SK-N-SH (cell line): ENCODE measurements around the gene LENEP. TPM values are rescaled to one million over a fixed set of nuclear protein-coding genes. Genes with fewer than 3 reads are reported as not detected.

Source experiments
- CTCF ChIA-PET: fragments of 300-600, 350-600 bp; formaldehyde crosslinking; extraction: SDS; loops from one replicate; lab custom pipeline; 2021; lab: Yijun Ruan, JAX
- POLR2A ChIA-PET: fragments of 350-600 bp; sonication (Branson Sonifier 250); formaldehyde crosslinking; extraction: SDS; loops from one replicate; lab custom pipeline; 2020; ENCODE audit warnings: antibody characterized with exemption, inconsistent platforms; lab: Yijun Ruan, JAX
- DNase-seq: peaks from one replicate; pipeline ENCODE4 v3.0.0; 2012
- H2AFZ ChIP-seq: fragments of 200-600 bp; sonication (generic); 2 replicates; pipeline ENCODE4 v1.8.1; 2016; ENCODE audit warnings: antibody characterized with exemption, mild to moderate bottlenecking, low read depth
- H3F3A ChIP-seq: fragments of 200-600 bp; sonication (generic); replicated peaks from 2 replicates; pipeline ENCODE3; 2016; ENCODE audit warnings: antibody characterized with exemption, mild to moderate bottlenecking; ENCODE audit not compliant: insufficient read depth
- H3K27ac ChIP-seq, 2 experiments: fragments of 200-500 bp in 1 of 2; fragments of 200-600 bp in 1 of 2; sonication (Bioruptor generic) in 1 of 2; sonication (generic), shearing (Covaris generic) in 1 of 2; 2 replicates each; pipeline versions ENCODE4 v1.5.1 to v1.6.1; 2014 to 2016; ENCODE audit warnings: low read depth in 2 of 2, inconsistent platforms in 1 of 2, low read length in 1 of 2, mild to moderate bottlenecking in 1 of 2, mixed read lengths in 1 of 2
- H3K27me3 ChIP-seq: fragments of 200-600 bp; sonication (generic), shearing (Covaris generic); 2 replicates; pipeline ENCODE4 v1.6.1; 2016; ENCODE audit warnings: mixed run types; ENCODE audit not compliant: insufficient read depth
- H3K36me3 ChIP-seq, 2 experiments: fragments of 200-500 bp in 1 of 2; fragments of 200-600 bp in 1 of 2; sonication (Bioruptor generic) in 1 of 2; sonication (generic) in 1 of 2; replicated peaks in 1 of 2; 2 replicates each; pipeline versions ENCODE3 to v1.5.1; 2014 to 2016; ENCODE audit warnings: low read length in 1 of 2, mild to moderate bottlenecking in 1 of 2; ENCODE audit not compliant: insufficient read depth in 2 of 2, control insufficient read depth in 1 of 2
- H3K4me1 ChIP-seq, 2 experiments: fragments of 200-500 bp in 1 of 2; fragments of 200-600 bp in 1 of 2; sonication (Bioruptor generic) in 1 of 2; sonication (generic), shearing (Covaris generic) in 1 of 2; 2 replicates each; pipeline versions ENCODE4 v1.5.1 to v1.6.1; 2014 to 2016; ENCODE audit warnings: low read depth in 1 of 2, low read length in 1 of 2, mixed run types in 1 of 2; ENCODE audit not compliant: insufficient read depth in 2 of 2, control insufficient read depth in 1 of 2
- H3K4me2 ChIP-seq: fragments of 200-600 bp; sonication (generic), shearing (Covaris generic); 2 replicates; pipeline ENCODE4 v1.6.1; 2017; ENCODE audit warnings: mixed run types
- H3K4me3 ChIP-seq, 2 experiments: fragments of 200-500 bp in 1 of 2; fragments of 200-600 bp in 1 of 2; sonication (Bioruptor generic) in 1 of 2; sonication (generic), shearing (Covaris generic) in 1 of 2; 2 replicates each; pipeline versions ENCODE4 v1.5.1 to v1.8.1; 2014 to 2016; ENCODE audit warnings: low read depth in 2 of 2, inconsistent platforms in 1 of 2, low read length in 1 of 2, mild to moderate bottlenecking in 1 of 2, mixed read lengths in 1 of 2, moderate library complexity in 1 of 2
- H3K79me2 ChIP-seq: fragments of 200-600 bp; sonication (generic); 2 replicates; pipeline ENCODE4 v1.8.1; 2017; ENCODE audit warnings: mild to moderate bottlenecking; ENCODE audit not compliant: insufficient read depth
- H3K9ac ChIP-seq: fragments of 200-600 bp; sonication (generic); 2 replicates; pipeline ENCODE4 v1.6.1; 2017; ENCODE audit warnings: mixed run types
- H3K9me2 ChIP-seq: fragments of 200-600 bp; sonication (generic); 2 replicates; pipeline ENCODE4 v1.6.1; 2017; ENCODE audit warnings: mixed run types
- H3K9me3 ChIP-seq: fragments of 200-600 bp; sonication (generic); 2 replicates; pipeline ENCODE4 v1.6.1; 2017; ENCODE audit warnings: mixed run types, mild to moderate bottlenecking, moderate library complexity
- H4K20me1 ChIP-seq: fragments of 200-600 bp; sonication (generic); 2 replicates; pipeline ENCODE4 v1.6.1; 2017; ENCODE audit warnings: mild to moderate bottlenecking, mixed run types; ENCODE audit not compliant: insufficient read depth
- CHD2 ChIP-seq: fragments of 150-350 bp; IDR thresholded peaks from 2 replicates; pipeline ENCODE4 v1.6.1; 2018; ENCODE audit warnings: low read length; ENCODE audit not compliant: partially characterized antibody
- ELF1 ChIP-seq: IDR thresholded peaks from 2 replicates; pipeline ENCODE4 v1.4.0; 2012
- EP300 ChIP-seq, 2 experiments: IDR thresholded peaks; 2 replicates each; pipeline versions ENCODE4 v1.4.0 to v1.6.1; 2012; ENCODE audit warnings: borderline replicate concordance in 1 of 2, low read depth in 1 of 2, low read length in 1 of 2
- FOSL2 ChIP-seq: IDR thresholded peaks from 2 replicates; pipeline ENCODE4 v1.4.0; 2012; ENCODE audit warnings: low read depth, mild to moderate bottlenecking, moderate library complexity, borderline replicate concordance
- FOXM1 ChIP-seq: IDR thresholded peaks from 2 replicates; pipeline ENCODE4 v1.4.0; 2012; ENCODE audit warnings: low read depth, mild to moderate bottlenecking
- GABPA ChIP-seq: IDR thresholded peaks from 2 replicates; pipeline ENCODE4 v1.4.0; 2012; ENCODE audit warnings: low read depth, mild to moderate bottlenecking
- MEF2A ChIP-seq: IDR thresholded peaks from 2 replicates; pipeline ENCODE4 v1.4.0; 2012; ENCODE audit warnings: low read depth, borderline replicate concordance
- MXI1 ChIP-seq: IDR thresholded peaks from 2 replicates; pipeline ENCODE4 v1.6.1; 2012; ENCODE audit warnings: mild to moderate bottlenecking, low read depth, low read length, improper control_type of control experiment
- NFIC ChIP-seq: IDR thresholded peaks from 2 replicates; pipeline ENCODE4 v1.4.0; 2012; ENCODE audit warnings: borderline replicate concordance
- SIN3A ChIP-seq: IDR thresholded peaks from 2 replicates; pipeline ENCODE4 v1.6.1; 2012; ENCODE audit warnings: low read depth, mild to moderate bottlenecking, low read length, moderate library complexity, borderline replicate concordance
- SMC3 ChIP-seq: IDR thresholded peaks from 2 replicates; pipeline ENCODE4 v1.6.1; 2012; ENCODE audit warnings: low read depth, low read length, improper control_type of control experiment
- TAF1 ChIP-seq: IDR thresholded peaks from 2 replicates; pipeline ENCODE4 v1.6.1; 2012; ENCODE audit warnings: low read depth, mild to moderate bottlenecking, low read length, moderate library complexity, borderline replicate concordance
- TCF12 ChIP-seq: IDR thresholded peaks from 2 replicates; pipeline ENCODE4 v1.4.0; 2012
- YY1 ChIP-seq: IDR thresholded peaks from 2 replicates; pipeline ENCODE4 v1.4.0; 2012; ENCODE audit warnings: low read depth, mild to moderate bottlenecking
- WGBS: methylation state at CpG from one replicate; pipeline ENCODE4 v1.1.6; 2017; ENCODE audit warnings: low lambda C conversion rate; 5-methylcytosine and 5-hydroxymethylcytosine counted together
- polyA plus RNA-seq, 3 experiments: library from polyadenylated mRNA; depleted of rRNA; stranded (reverse); fragments of >200 nt; gene quantifications; 2 replicates each; pipeline ENCODE4 v1.2.3, GENCODE V29; 2012
- TF ChIP-seq, protein P1 (sequence below): IDR thresholded peaks from 2 replicates; pipeline ENCODE4 v1.6.1; 2012; ENCODE audit warnings: mild to moderate bottlenecking, low read depth, low read length, moderate library complexity
- TF ChIP-seq, protein P2 (sequence below): IDR thresholded peaks from 2 replicates; pipeline ENCODE4 v1.4.0; 2012; ENCODE audit warnings: low read depth, borderline replicate concordance
- TF ChIP-seq, protein P3 (sequence below): fragments of 150-350 bp; IDR thresholded peaks from 2 replicates; pipeline ENCODE4 v1.6.1; 2017; ENCODE audit warnings: antibody characterized with exemption, low read length, low read depth, borderline replicate concordance

The LENEP gene
- polyA plus RNA-seq, 1 of the 3 experiments (the other 2 are of a cell fraction) = not detected

DNA sequence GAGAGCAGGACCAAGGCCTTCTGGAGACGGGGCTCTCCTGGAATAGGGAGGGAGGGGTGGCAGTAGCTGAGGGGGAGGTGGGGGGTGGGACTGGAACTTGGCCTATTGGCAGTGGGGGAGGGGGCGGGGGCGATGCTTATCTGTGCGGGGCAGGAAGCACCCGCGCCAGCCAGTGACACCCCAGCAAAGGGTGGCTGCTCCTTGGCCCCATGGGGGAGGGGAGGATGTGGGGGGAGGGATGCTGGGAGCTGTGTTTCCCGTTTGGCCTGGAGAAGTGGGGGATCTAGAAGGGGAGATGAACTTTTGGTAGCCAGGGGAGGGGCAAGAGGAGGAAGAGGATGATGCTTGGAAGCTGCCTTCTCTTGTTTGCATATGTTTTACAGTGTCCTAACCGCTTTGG, 20.2 kb downstream of the LENEP start:
- no peak overlapping the region for H2AFZ ChIP-seq
- H3K4me2 ChIP-seq = no peak overlapping the region
- H3K27ac ChIP-seq = no peak overlapping the region
- no peak overlapping the region for H3K9ac ChIP-seq
- 0 out of 2 replicates have a peak, but pooled peaks cover 3% of the 10 kb centered on the region for H4K20me1 ChIP-seq
- H3F3A ChIP-seq = peaks cover 6% of the 10 kb centered on the region
- no peak for DNase-seq
- H3K36me3 ChIP-seq = peaks cover 0 to 22% of the 10 kb centered on the region in 2 experiments
- CTCF ChIA-PET = interaction anchor here (0.6 to 9.3 kb wide), 5 partner anchors 13 to 70 kb away, joined by 3 to 149 read pairs (median 7); partner anchors contain the start of gene ZBTB7B
- POLR2A ChIA-PET = no interaction called here
- WGBS = 80% methylated on average over 1 of the region's 8 CpGs
- H3K27me3 ChIP-seq = no peaks in the 10 kb centered on the region
- no peaks in the 10 kb centered on the region for H3K9me3 ChIP-seq
- peaks cover 0 to 15% of the 10 kb centered on the region in 2 experiments; a peak in 1 of 4 replicates for H3K4me1 ChIP-seq
- H3K79me2 ChIP-seq = no peaks in the 10 kb centered on the region
- no peak overlapping the region for H3K4me3 ChIP-seq
- TF ChIP-seq NFIC (no peak), SIN3A (no peak), TAF1 (no peak), EP300 (IDR thresholded peaks at IDR 0.05; ENCODE audit: borderline replicate concordance in 1 of 2, low read depth in 1 of 2, low read length in 1 of 2) (no peak), MEF2A (no peak), ELF1 (no peak), YY1 (no peak), FOSL2 (no peak), CHD2 (no peak)
- TF ChIP-seq, protein P1, sequence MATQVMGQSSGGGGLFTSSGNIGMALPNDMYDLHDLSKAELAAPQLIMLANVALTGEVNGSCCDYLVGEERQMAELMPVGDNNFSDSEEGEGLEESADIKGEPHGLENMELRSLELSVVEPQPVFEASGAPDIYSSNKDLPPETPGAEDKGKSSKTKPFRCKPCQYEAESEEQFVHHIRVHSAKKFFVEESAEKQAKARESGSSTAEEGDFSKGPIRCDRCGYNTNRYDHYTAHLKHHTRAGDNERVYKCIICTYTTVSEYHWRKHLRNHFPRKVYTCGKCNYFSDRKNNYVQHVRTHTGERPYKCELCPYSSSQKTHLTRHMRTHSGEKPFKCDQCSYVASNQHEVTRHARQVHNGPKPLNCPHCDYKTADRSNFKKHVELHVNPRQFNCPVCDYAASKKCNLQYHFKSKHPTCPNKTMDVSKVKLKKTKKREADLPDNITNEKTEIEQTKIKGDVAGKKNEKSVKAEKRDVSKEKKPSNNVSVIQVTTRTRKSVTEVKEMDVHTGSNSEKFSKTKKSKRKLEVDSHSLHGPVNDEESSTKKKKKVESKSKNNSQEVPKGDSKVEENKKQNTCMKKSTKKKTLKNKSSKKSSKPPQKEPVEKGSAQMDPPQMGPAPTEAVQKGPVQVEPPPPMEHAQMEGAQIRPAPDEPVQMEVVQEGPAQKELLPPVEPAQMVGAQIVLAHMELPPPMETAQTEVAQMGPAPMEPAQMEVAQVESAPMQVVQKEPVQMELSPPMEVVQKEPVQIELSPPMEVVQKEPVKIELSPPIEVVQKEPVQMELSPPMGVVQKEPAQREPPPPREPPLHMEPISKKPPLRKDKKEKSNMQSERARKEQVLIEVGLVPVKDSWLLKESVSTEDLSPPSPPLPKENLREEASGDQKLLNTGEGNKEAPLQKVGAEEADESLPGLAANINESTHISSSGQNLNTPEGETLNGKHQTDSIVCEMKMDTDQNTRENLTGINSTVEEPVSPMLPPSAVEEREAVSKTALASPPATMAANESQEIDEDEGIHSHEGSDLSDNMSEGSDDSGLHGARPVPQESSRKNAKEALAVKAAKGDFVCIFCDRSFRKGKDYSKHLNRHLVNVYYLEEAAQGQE = no peak
- H3K9me2 ChIP-seq = no peaks in the 10 kb centered on the region

DNA sequence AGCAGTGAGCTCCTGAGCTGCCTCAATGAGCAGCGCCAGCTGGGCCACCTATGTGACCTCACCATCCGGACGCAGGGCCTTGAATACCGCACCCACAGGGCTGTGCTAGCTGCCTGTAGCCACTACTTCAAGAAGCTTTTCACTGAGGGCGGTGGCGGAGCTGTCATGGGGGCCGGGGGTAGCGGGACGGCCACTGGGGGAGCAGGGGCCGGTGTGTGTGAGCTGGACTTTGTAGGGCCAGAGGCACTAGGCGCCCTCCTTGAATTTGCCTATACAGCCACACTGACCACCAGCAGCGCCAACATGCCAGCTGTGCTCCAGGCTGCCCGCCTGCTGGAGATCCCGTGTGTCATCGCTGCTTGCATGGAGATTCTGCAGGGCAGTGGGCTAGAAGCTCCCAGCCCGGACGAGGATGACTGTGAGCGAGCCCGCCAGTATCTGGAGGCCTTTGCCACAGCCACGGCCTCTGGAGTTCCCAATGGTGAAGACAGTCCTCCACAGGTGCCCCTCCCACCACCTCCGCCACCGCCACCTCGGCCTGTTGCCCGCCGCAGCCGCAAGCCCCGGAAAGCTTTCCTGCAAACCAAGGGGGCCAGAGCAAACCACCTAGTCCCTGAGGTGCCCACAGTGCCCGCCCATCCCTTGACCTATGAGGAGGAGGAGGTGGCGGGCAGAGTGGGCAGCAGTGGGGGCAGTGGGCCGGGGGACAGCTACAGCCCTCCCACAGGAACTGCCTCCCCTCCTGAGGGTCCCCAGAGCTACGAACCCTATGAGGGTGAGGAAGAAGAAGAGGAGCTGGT, 21.5 kb downstream of the LENEP start:
- Histone ChIP-seq H3K9ac (no peak overlapping the region), H3K4me2 (no peak overlapping the region), H3K27me3 (no peaks in the 10 kb centered on the region), H3K4me1 (peaks cover 0 to 15% of the 10 kb centered on the region in 2 experiments; a peak in 1 of 4 replicates), H3K4me3 (no peak overlapping the region), H4K20me1 (no peaks in the 10 kb centered on the region), H3K9me3 (no peaks in the 10 kb centered on the region), H3K9me2 (no peaks in the 10 kb centered on the region), H2AFZ (no peak overlapping the region), H3F3A (peaks cover 6% of the 10 kb centered on the region), H3K36me3 (peaks cover 0 to 22% of the 10 kb centered on the region in 2 experiments), H3K79me2 (no peaks in the 10 kb centered on the region), H3K27ac (no peak overlapping the region)
- ChIA-PET CTCF (interaction anchor here (0.9 to 9.3 kb wide), 10 partner anchors 14 to 70 kb away, joined by 3 to 149 read pairs (median 4); partner anchors contain the start of genes ADAM15, EFNA3, LENEP and PYGO2), POLR2A (no interaction called here)
- no peak for DNase-seq
- TF ChIP-seq FOSL2 = no peak
- TF ChIP-seq SMC3 = no peak
- TF ChIP-seq, protein P2, sequence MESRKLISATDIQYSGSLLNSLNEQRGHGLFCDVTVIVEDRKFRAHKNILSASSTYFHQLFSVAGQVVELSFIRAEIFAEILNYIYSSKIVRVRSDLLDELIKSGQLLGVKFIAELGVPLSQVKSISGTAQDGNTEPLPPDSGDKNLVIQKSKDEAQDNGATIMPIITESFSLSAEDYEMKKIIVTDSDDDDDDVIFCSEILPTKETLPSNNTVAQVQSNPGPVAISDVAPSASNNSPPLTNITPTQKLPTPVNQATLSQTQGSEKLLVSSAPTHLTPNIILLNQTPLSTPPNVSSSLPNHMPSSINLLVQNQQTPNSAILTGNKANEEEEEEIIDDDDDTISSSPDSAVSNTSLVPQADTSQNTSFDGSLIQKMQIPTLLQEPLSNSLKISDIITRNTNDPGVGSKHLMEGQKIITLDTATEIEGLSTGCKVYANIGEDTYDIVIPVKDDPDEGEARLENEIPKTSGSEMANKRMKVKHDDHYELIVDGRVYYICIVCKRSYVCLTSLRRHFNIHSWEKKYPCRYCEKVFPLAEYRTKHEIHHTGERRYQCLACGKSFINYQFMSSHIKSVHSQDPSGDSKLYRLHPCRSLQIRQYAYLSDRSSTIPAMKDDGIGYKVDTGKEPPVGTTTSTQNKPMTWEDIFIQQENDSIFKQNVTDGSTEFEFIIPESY = no peak
- TF ChIP-seq MXI1 = no peak
- TF ChIP-seq TCF12 = no peak
- no peak for TF ChIP-seq GABPA
- TF ChIP-seq, protein P3, sequence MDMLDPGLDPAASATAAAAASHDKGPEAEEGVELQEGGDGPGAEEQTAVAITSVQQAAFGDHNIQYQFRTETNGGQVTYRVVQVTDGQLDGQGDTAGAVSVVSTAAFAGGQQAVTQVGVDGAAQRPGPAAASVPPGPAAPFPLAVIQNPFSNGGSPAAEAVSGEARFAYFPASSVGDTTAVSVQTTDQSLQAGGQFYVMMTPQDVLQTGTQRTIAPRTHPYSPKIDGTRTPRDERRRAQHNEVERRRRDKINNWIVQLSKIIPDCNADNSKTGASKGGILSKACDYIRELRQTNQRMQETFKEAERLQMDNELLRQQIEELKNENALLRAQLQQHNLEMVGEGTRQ = no peak
- no peak for TF ChIP-seq FOXM1
- TF ChIP-seq SIN3A = no peak
- WGBS = 93% methylated on average over 11 of the region's 31 CpGs
